Keratinocyte (primary cell): ENCODE measurements around the gene RNF125. TPM values are rescaled to one million over a fixed set of nuclear protein-coding genes. Genes with fewer than 3 reads are reported as not detected.

ENCODE experiments used
- DNase-seq: peaks from one replicate; pipeline ENCODE4 v3.0.0-alpha.2; 2011; ENCODE audit warnings: low read depth, missing footprints, low spot score
- FAIRE-seq: peaks from 2 replicates; lab custom pipeline; 2011; peaks lifted over from hg19 to GRCh38; lab: Jason Lieb, UNC
- H2AFZ ChIP-seq: 2 replicates; pipeline ENCODE4 v1.6.0; 2012; ENCODE audit warnings: low read length, control low read depth, inconsistent platforms; ENCODE audit not compliant: control insufficient read depth
- H3K27ac ChIP-seq: 2 replicates; pipeline ENCODE4 v1.5.1; 2011; ENCODE audit warnings: low read length; ENCODE audit not compliant: control insufficient read depth, insufficient read depth
- H3K27me3 ChIP-seq: 3 replicates; pipeline ENCODE4 v1.6.0; 2011; ENCODE audit warnings: low read length; ENCODE audit not compliant: control insufficient read depth, insufficient read depth; ENCODE audit errors: extremely low read depth
- H3K36me3 ChIP-seq, 2 experiments: 2 replicates in 1 of 2; 3 replicates in 1 of 2; pipeline ENCODE4 v1.5.1; 2011; ENCODE audit warnings: low read length in 2 of 2, mild to moderate bottlenecking in 1 of 2; ENCODE audit not compliant: control insufficient read depth in 2 of 2, insufficient read depth in 2 of 2; ENCODE audit errors: extremely low read depth in 1 of 2
- H3K4me1 ChIP-seq: 3 replicates; pipeline ENCODE4 v1.5.1; 2011; ENCODE audit warnings: low read length; ENCODE audit not compliant: control insufficient read depth, insufficient read depth; ENCODE audit errors: extremely low read depth
- H3K4me2 ChIP-seq: 3 replicates; pipeline ENCODE4 v1.6.0; 2011; ENCODE audit warnings: low read depth, low read length; ENCODE audit not compliant: control insufficient read depth, insufficient read depth; ENCODE audit errors: extremely low read depth
- H3K4me3 ChIP-seq, 3 experiments: fragments of 200-600 bp in 1 of 3; sonication (generic) in 1 of 3; 2 replicates in 2 of 3; 3 replicates in 1 of 3; pipeline ENCODE4 v1.5.1; 2011 to 2016; ENCODE audit warnings: low read length in 3 of 3, mild to moderate bottlenecking in 3 of 3, control low read depth in 2 of 3, inconsistent platforms in 1 of 3, low read depth in 1 of 3, mixed read lengths in 1 of 3, mixed run types in 1 of 3, moderate library complexity in 1 of 3; ENCODE audit not compliant: control insufficient read depth in 2 of 3, insufficient read depth in 2 of 3; ENCODE audit errors: extremely low read depth in 1 of 3
- H3K79me2 ChIP-seq: 2 replicates; pipeline ENCODE4 v1.6.0; 2012; ENCODE audit warnings: low read length; ENCODE audit not compliant: control insufficient read depth, insufficient read depth
- H3K9ac ChIP-seq: 3 replicates; pipeline ENCODE4 v1.6.0; 2011; ENCODE audit warnings: low read length; ENCODE audit not compliant: control insufficient read depth, insufficient read depth; ENCODE audit errors: extremely low read depth
- H3K9me1 ChIP-seq: 3 replicates; pipeline ENCODE4 v1.6.0; 2011; ENCODE audit warnings: low read length; ENCODE audit not compliant: control insufficient read depth, insufficient read depth; ENCODE audit errors: extremely low read depth
- H3K9me3 ChIP-seq: 2 replicates; pipeline ENCODE4 v1.5.1; 2012; ENCODE audit warnings: low read depth, low read length; ENCODE audit not compliant: control insufficient read depth
- H4K20me1 ChIP-seq: 3 replicates; pipeline ENCODE4 v1.6.0; 2011; ENCODE audit warnings: low read length; ENCODE audit not compliant: control insufficient read depth, insufficient read depth; ENCODE audit errors: extremely low read depth
- CTCF ChIP-seq, 3 experiments: IDR thresholded peaks in 1 of 3; conservative IDR thresholded peaks in 1 of 3; optimal IDR thresholded peaks in 1 of 3; 2 replicates in 2 of 3; 3 replicates in 1 of 3; pipeline versions ENCODE3 to v1.5.1; 2011; ENCODE audit warnings: low read length in 3 of 3, mild to moderate bottlenecking in 3 of 3, moderate library complexity in 2 of 3, control low read depth in 1 of 3, inconsistent platforms in 1 of 3; ENCODE audit not compliant: insufficient read depth in 2 of 3; ENCODE audit errors: extremely low read depth in 1 of 3
- EZH2 ChIP-seq: IDR thresholded peaks from one replicate; pipeline ENCODE4 v1.6.1; 2012; ENCODE audit warnings: inconsistent platforms, mild to moderate bottlenecking, low read length, moderate library complexity
- dilution Hi-C: fragments of 300-500 bp; cut with MboI; formaldehyde crosslinking; loops from one replicate; pipeline ENCODE4 v1.7.0; 2020; ENCODE audit warnings: low sequenced_read_pairs; ENCODE audit not compliant: extremely low pct_ligation_motif_present
- polyA minus RNA-seq, 3 experiments: library from RNA; depleted of rRNA, polyadenylated mRNA; stranded (reverse); fragments of >200 nt; gene quantifications; 1 replicate in 1 of 3; 2 replicates in 1 of 3; 3 replicates in 1 of 3; pipeline ENCODE4 v1.2.3, GENCODE V29; 2011
- polyA plus RNA-seq, 5 experiments: library from polyadenylated mRNA; depleted of rRNA in 3 of 5; stranded (reverse) in 3 of 5; stranded (forward) in 1 of 5; unstranded in 1 of 5; fragments of >200 nt; gene quantifications; 1 replicate in 1 of 5; 2 replicates in 3 of 5; 3 replicates in 1 of 5; pipeline versions ENCODE4 v1.2.1 to v1.2.3, GENCODE V29; 2011 to 2012; ENCODE audit warnings: missing spikeins in 2 of 5, low read depth in 1 of 5, low replicate concordance in 1 of 5

RNF125 gene
- polyA plus RNA-seq (3.2 to 4.5 TPM (median 3.9 TPM) in 3 replicates), polyA minus RNA-seq (1.7 to 5.4 TPM (median 2.7 TPM) in 3 replicates)
- polyA plus RNA-seq (2011; ENCODE audit: low read depth), result 3.1 TPM
- 3.2 and 4.9 TPM in 2 replicates for polyA plus RNA-seq (2011; cell fraction: cytosol; rRNA removed)
- polyA plus RNA-seq (2011; cell fraction: nucleus; rRNA removed), result 4.0 and 4.2 TPM in 2 replicates
- 2.1 and 2.6 TPM in 2 replicates for polyA plus RNA-seq (2012; ENCODE audit: low replicate concordance)
- 2.3 TPM for polyA minus RNA-seq (2011; cell fraction: cytosol; rRNA and poly(A)+ RNA removed)
- 1.5 and 3.7 TPM in 2 replicates for polyA minus RNA-seq (2011; cell fraction: nucleus; rRNA and poly(A)+ RNA removed)

- Histone ChIP-seq H3K4me3 (peak within 1 kb of the TSS; percentile 52 to 69 (median 59)), H3K27ac (peak within 1 kb of the TSS; percentile 56), H3K36me3 (no peaks in the 10 kb centered on the region), H3K9me3 (no peaks in the 10 kb centered on the region), H3K79me2 (no peaks in the 10 kb centered on the region), H3K4me1 (peaks cover 4% of the 10 kb centered on the region), H3K27me3 (no peaks in the 10 kb centered on the region), H3K4me2 (peak within 1 kb of the TSS; percentile 86), H3K9me1 (no peaks in the 10 kb centered on the region), H2AFZ (peak within 1 kb of the TSS; percentile 95), H4K20me1 (no peaks in the 10 kb centered on the region), H3K9ac (peak within 1 kb of the TSS; percentile 74)
- peak; percentile 57 for FAIRE-seq
- dilution Hi-C loops, result no loop called here
- DNase-seq, result peak; percentile 66
- TF ChIP-seq EZH2 (no peak), CTCF (optimal IDR thresholded peaks at IDR 0.05 in 1 of 3, IDR thresholded peaks at IDR 0.05 in 1 of 3, conservative IDR thresholded peaks at IDR 0.05 in 1 of 3; ENCODE audit: extremely low read depth in 1 of 3, insufficient read depth in 2 of 3, low read length in 3 of 3) (no peak)
Observed at GRCh38 chr18:32018331-32019250, at the start of gene RNF125. TSS of gene RNF125 (plus strand) at chr18:32018825. CDS start at chr18:32018864, 39 bp downstream.

GRCh38 chr18:31970617-31971016 is 48.0 kb upstream of the RNF125 start:
- H3K4me3 ChIP-seq, result no peak overlapping the region
- no peak overlapping the region for H3K9ac ChIP-seq
- no peak for FAIRE-seq
- H3K27ac ChIP-seq, result no peak overlapping the region
- H3K9me3 ChIP-seq, result peaks cover 9% of the 10 kb centered on the region
- no peaks in the 10 kb centered on the region for H4K20me1 ChIP-seq
- no peak for DNase-seq
- H3K9me1 ChIP-seq, result no peaks in the 10 kb centered on the region
- no peaks in the 10 kb centered on the region for H3K4me1 ChIP-seq
- H2AFZ ChIP-seq, result no peak overlapping the region
- TF ChIP-seq CTCF (optimal IDR thresholded peaks at IDR 0.05 in 1 of 3, IDR thresholded peaks at IDR 0.05 in 1 of 3, conservative IDR thresholded peaks at IDR 0.05 in 1 of 3; ENCODE audit: extremely low read depth in 1 of 3, insufficient read depth in 2 of 3, low read length in 3 of 3), result no peak
- no peak for TF ChIP-seq EZH2
- dilution Hi-C loops, result no loop called here
- H3K27me3 ChIP-seq, result no peaks in the 10 kb centered on the region
- no peaks in the 10 kb centered on the region for H3K79me2 ChIP-seq
- H3K4me2 ChIP-seq, result no peak overlapping the region
- no peaks in the 10 kb centered on the region for H3K36me3 ChIP-seq
